T-helper 2 cell treated with Interferon-gamma antibody and Interleukin-4, amounts not matched to agents 100 ng/mL and 5 ng/mL, for 36 hours (primary cell): ENCODE measurements around the gene YKT6. TPM values are rescaled to one million over a fixed set of nuclear protein-coding genes. Genes with fewer than 3 reads are reported as not detected.

Source experiments
- intact Hi-C: fragments of 100-400 bp; cut with micrococcal nuclease; formaldehyde crosslinking; loops from one replicate; pipeline ENCODE4 v1.15.1; 2023
- total RNA-seq: library from RNA; stranded (reverse); gene quantifications from 2 replicates; pipeline ENCODE4 v1.2.3, GENCODE V29; 2022

The YKT6 gene
- total RNA-seq, 1 donor from 2014 or later, result 70.9 TPM

- intact Hi-C loops, result no loop called here
Measured at GRCh38 chr7:44232396-44232795, 31.6 kb downstream of the YKT6 start.

GRCh38 chr7:44232901-44233715, 32.3 kb downstream of the YKT6 start:
- intact Hi-C loops, result no loop called here

DNA sequence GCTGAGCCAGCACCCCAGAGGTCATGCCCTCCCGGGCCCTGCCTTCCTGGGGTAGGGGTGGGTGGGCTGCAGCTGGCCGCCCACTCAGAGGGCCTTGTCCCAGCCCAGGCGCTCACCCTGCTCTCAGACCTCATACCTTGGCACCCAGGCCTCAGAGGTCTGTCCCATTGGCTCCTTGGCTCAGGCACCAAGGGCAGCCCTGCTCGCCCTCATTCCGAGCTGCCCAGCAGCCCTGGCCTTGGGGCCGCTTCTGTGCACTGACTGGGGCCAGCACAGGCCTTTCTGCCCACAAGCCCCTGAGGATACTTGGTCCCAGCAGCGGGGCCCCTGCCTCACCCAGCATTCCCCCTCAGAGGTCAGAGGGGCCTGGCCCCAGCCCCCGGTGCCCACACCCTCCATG, 34.3 kb downstream of the YKT6 start:
- intact Hi-C loops, result no loop called here

DNA sequence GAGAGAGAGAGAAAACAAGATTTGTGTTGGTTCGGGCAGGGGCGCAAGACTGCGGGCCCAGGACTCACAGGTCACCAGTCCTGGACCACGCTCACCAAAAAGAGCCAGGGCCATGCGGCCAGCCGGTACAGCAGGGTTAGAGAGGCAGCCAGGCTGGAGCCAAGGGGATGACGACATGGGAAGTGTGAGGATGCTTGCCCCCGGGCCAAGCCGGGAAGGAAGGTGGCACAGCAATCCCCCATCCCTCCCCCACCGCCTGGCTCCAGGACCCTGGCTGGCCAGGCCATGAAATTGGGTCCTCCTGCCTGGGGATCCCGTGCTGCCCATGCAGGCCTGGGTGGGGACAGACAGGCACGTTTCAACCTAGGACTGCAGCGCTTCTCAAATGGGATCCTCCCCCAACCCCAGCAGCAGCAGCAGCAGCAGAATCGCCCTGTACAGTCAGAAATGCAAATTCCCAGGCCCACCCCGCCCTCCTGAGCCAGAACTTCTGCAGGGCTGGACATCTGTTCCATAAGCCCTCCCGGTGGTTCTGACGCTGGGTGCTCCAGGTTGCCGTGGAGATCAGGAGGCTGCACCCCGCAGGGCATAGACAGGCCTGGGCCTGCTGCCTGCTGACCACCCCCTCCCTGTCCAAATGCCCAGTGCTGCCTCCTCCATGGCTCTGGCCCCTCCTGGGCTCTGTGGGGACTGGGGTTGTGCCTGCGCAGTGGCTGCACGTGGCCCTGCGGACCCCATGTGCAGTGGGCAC, 35.0 kb downstream of the YKT6 start:
- intact Hi-C loops, result no loop called here

GRCh38 chr7:44236333-44236728, 35.6 kb downstream of the YKT6 start:
- intact Hi-C loops, result no loop called here

GRCh38 chr7:44237696-44238095, 36.9 kb downstream of the YKT6 start:
- intact Hi-C loops, result no loop called here

DNA sequence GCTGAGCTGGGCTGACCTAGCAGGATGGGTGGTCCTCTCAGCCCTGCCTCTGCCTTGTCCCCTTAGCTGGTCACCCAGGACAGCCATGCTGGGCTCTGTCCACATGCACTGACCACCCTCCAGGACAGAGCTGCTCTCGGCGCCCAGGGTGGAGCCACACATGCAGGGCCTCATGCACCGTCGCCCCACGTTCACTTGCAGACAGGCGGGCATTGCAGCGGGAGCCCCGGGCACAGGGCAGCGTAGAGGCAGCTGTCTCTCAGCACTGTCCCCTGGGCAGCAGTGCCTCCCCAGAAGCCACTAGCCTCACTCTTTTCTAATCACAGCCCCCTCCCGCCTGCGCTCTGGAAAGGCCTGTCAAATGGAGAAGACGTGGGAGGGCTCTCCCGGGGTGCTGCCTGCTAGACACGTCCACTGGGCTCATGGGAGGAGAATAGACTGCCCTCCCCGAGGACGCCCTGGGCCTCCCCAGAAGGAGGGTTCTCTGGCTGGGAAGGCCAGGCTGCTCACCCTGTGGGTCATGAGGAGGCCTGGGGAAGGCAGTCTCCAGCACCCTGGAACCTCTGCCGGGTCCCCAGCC, 37.4 kb downstream of the YKT6 start:
- intact Hi-C loops, result no loop called here

DNA sequence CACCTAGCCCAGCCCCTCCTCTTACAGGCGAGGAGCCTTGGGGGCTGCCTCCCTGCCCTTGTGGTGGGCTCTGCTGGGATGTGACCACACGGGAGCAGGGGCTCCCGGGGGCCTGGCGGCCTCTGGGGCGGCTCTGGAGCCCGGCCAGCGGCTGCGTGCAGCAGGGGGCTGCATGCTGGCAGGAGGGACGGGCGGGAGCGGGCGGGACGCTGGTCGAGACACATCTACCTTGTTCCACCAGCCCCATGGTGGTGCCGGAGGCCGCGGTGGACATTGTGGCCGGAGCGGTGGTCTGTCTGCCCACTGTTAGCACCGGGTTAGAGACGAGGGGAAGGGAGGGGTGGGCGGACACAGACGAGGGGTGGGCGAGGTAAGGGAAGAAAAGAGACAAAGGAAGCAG, 38.6 kb downstream of the YKT6 start:
- intact Hi-C loops, result no loop called here

GRCh38 chr7:44240376-44240775, 39.6 kb downstream of the YKT6 start:
- intact Hi-C loops, result loop anchor here (5.0 kb wide), 1 partner anchor 252 kb away; the partner anchor contains the start of gene NUDCD3

DNA sequence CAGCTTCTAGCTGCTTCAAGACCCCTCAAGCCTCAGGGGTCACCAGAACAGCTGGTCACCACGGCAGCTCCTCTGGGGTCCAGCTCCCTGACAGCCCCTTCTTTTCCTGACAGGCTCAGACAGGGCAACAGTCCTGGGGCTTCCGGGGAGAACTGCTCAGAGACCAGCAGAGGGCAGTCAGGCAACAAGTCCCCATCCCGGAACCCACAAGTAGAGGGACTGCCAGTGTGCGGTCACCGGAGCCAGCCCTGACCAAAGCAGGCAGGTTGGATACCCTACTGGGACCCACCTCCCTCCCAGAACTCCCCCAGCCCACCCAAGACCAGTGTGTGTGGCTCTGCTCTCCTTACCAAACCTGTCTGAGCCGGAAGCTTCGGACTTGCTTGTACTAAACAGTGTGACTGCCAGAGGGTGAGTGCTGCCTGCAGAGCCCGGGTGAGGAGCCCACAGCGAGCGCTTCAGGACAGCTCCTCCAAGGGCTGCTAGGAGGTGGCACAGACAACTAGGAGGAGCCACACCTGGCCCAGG, 40.3 kb downstream of the YKT6 start:
- intact Hi-C loops, result loop anchor here (1.0 to 5.0 kb wide), 3 partner anchors 236 to 324 kb away; partner anchors contain the start of gene NUDCD3

DNA sequence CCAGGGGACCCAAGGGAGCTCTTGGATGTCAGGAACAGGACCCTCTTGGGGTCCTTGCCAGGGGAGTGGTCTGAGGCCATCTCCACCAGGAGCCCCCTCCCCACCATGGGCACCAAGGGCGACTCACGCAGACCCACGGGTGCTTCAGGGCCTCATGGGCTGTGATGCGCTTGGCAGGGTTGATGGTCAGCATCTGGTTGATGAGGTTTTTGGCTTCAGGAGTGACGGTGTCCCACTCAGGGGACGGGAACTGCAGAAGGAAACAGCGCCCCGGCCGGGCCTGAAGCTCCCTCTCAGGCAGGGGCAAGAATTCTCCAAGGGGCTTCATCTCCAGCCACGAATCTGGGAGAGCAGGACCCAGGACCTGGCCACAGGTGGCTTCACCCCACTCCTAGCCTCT, 41.3 kb downstream of the YKT6 start:
- intact Hi-C loops, result loop anchor here (5.0 kb wide), 1 partner anchor 250 kb away; the partner anchor contains the start of gene NUDCD3

DNA sequence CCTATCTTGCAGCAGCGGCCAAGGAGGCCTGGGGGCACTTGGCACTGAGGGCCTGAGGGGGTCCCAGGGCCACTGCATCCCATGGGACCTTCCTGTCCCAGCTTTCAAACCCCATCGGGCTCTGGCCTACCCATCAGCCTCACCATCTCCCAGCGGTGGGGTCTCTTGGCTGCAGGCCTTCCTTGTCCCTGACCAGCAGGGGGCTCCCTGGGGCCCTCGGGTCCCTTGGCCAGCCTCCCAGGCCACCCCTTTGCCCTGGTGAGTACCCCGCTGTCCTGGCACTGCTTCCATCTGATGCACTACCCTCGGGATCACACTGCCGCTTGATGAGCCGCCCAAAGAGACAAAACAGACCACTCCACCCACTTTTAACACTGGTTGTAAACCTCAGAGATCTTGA, 43.5 kb downstream of the YKT6 start:
- intact Hi-C loops, result loop anchor here (5.0 kb wide), 1 partner anchor 248 kb away; the partner anchor contains the start of gene NUDCD3

- intact Hi-C loops, result no loop called here
Measured at GRCh38 chr7:44246396-44247113, 45.8 kb downstream of the YKT6 start.

- intact Hi-C loops, result no loop called here
Measured at GRCh38 chr7:44247868-44248651, 47.3 kb downstream of the YKT6 start.

DNA sequence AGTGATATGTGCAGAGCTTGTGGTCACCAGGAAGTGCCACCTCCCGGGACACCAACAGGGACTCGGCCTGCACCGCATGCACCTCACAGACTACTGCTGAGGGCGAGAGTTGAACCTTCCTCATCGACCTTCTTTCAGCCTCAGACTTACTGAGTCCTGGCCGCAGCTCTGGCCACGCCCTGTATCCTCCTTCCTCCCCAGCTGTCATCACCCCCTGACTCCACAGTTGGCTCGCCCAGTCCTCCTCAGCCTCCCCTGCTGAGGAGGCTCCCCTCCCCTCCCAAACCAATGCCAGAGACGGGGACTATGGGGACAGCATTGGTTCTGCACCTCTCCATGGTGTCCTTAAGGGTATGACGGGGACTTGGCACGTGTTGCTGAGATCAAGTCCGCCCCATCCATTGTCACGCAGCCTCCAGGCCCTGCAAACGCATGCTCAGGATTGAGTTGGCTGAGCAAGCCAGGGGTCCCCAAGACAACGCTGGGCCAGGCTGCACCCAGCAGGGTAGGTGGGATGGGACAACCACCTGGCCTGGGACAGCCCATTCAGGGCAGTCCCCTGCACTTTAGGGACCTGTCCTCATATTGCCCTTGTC, 49.0 kb downstream of the YKT6 start:
- intact Hi-C loops, result no loop called here

- intact Hi-C loops, result no loop called here
Measured at GRCh38 chr7:44251269-44251668, 50.5 kb downstream of the YKT6 start.

- intact Hi-C loops, result no loop called here
Measured at GRCh38 chr7:44251881-44252280, 51.1 kb downstream of the YKT6 start.

DNA sequence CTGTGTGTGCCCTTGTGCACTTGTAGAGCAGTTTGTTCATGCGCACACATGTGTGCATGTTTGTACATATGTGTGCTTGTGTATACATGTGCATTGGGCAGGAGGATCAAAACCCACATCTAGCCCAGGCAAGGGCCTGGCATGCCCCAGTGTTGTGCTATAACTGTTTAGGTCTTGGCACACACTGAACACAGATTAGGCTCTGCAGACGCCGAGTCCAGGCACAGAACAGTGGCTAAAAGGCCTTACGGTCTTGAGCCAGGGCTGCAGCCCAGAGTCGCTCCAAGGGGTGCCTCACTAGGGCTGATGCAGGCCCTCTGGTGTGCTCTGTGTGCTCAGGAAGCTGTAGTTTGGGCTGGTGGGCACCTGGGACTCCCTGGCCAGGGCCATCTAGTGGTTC, 55.7 kb downstream of the YKT6 start:
- intact Hi-C loops, result loop anchor here (5.0 kb wide), 1 partner anchor 221 kb away; no protein-coding TSS in a partner anchor

GRCh38 chr7:44257213-44257612, 56.4 kb downstream of the YKT6 start:
- intact Hi-C loops, result loop anchor here (5.0 kb wide), 1 partner anchor 220 kb away; no protein-coding TSS in a partner anchor
